GM10847 (cell line): ENCODE data around the gene LPCAT3.

ENCODE experiments used
- POLR2A ChIP-seq: IDR thresholded peaks from 2 replicates; pipeline ENCODE4 v1.6.1; 2011; ENCODE audit not compliant: insufficient read length; ENCODE audit errors: extremely low read depth

The LPCAT3 gene

DNA sequence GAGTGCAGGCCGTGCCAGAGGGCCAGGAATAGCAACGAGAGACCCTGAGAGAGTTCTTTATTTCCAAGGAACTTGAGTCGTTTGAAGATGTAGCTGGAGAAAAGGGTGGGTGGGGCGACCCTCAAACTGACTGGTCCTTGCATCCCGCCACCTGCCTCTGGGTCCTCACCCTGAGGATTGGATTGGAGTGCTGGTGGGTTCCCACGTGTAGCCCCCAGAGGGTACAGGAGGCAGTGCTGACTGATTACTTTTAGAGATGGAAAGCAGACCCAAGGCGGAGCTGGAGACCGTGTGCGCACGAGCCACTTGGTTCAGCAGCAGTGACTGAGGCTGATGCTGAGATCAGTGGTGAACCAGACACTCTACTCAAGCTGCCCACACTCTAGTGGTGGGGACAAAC lies 40.6 kb downstream of the LPCAT3 start:
- TF ChIP-seq POLR2A, result no peak

DNA sequence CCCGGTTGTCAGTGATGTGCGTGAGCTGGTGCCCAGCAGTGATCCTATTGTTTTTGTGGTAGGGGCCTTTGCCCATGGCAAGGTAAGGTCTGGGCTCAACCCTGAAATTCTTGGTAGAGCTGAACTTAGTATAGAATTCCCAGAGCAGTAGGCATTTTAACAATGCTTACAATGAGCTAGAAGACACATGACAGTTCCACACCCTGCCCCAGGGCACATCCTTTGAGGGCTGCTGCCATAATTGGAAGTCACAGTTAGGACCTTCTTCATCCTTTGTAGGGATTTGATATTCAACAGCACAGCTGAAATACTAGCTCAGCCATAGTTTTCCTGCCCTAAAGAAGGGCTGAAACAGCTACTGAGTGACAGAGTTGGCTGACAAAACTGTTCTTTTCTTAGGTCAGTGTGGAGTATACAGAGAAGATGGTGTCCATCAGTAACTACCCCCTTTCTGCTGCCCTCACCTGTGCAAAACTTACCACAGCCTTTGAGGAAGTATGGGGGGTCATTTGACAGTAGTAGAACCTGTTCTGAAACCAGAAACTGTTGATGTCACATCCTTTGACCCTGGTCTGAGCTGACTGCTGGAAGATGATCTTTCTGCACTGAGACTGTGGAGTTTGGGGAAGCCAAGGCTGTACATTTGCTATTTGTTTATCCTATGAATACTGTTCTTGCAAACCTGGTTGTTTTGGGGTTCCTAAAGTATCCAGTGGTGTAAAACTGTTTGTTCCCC lies 42.8 kb downstream of the LPCAT3 start:
- TF ChIP-seq POLR2A, result no peak

DNA sequence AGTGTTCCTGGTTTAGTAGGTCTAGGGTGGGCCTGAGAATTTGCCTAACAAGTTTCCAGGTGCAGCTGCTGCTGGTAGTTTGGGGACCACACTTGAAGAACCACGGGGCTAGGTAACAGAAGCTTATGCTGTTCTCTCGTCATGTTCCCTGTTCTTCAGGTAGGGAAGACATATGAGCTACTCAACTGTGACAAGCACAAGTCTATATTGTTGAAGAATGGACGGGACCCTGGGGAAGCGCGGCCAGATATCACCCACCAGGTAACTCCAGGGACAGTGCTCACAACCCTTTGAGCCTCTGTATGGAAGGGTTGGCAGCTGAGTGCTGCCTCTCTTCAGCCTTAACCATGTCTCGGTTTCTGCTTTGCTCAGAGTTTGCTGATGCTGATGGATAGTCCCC lies 44.1 kb downstream of the LPCAT3 start:
- no peak for TF ChIP-seq POLR2A

DNA sequence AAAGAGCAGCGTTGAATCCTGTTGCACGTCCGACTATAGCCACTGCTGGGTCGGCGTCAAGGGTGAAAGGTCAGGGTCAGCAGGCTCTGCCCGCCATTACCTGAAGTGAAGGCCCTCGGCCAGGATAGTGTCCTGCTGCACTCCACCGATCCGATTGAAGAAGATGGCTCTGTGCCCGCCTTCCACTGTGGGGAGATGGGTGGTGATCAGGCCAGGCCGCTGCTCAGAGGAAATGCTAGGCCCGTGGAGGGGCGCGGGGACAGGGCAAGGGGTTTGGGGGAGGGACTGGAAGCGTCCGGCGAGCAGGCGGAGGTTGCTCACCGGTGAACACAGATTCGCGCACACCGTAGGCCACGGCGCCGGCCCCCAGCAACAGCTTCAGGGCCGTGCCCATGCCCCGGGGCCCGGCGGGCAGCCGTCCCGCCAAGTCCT lies 48.2 kb downstream of the LPCAT3 start:
- no peak for TF ChIP-seq POLR2A

DNA sequence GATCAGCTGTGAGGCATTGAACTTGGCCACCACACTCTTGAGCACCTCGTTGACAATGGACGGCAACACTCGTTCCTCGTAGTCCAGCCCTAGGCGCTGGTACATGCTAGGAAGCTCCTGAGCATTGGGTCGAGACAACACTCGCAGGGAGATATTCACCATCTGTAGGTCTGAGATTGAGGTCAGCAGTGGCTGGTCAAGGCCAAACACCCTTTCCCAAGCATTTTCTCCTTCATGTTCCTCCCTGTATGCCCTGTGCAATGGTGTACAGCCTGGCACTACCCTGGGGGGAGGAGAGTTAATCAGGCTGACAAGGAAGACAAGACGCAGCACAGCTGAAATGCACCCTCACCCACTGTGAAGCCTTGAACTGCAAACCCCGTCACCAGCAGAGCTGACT lies 49.9 kb downstream of the LPCAT3 start:
- no peak for TF ChIP-seq POLR2A

DNA sequence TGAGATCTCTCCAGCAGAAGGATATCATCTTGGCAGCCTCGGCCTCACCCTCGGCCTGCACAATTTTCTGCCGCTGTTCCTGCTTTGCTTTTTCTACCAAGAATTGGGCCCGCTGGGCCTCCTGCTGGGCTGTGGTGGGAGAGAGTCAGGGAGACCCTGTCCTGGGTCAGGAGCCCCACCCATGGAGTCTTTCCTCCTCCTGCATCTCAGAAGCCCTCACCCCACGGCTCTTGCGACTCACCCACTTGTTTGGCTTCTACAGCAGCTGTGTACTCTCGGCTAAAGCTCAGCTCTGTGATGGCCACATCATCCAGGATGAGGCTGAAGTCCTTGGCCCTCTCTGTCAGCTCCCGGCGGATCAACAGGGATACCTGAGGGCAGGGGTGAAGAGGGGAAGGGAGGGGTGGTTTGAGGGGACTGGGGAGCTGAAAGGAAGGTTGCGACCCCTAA lies 50.6 kb downstream of the LPCAT3 start:
- TF ChIP-seq POLR2A, result no peak

DNA sequence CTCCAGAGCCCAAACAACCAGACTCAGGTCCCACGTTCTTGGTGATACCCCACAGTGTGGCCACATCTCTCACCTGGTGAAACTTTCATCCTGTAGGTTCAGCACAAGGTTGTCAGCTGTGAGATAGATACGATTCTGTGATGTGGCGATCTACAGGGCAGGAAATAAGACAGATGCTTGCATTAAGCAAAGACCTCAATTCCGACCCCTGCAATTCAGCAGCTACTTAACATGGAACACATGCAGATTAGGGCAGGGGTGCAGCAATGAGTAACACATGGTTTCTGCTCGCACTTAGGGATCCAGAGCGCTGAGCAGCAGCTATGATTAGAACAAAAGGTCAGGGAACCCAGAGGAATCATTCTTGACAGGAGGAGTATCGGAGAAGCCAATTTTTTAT lies 51.9 kb downstream of the LPCAT3 start:
- TF ChIP-seq POLR2A, result no peak

DNA sequence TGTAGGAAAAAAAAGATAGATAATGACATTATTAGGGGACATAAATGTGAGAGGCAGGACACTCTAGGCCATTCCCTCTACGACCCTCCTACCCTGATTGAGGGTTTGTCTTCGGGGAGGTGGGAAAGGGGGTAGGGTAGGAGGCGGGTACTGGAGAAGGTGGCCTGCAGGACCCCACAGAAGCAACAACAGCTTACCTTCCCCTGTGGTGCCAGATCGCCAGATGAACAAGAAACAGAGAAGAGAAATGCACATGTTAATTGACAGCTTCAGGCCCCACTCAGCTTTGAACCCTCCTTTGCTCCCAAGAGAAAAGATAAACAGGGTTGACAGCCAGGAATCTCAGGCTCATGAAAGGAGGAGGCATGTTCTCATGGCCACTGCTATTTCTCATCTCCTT lies 52.6 kb downstream of the LPCAT3 start:
- TF ChIP-seq POLR2A, result no peak

DNA sequence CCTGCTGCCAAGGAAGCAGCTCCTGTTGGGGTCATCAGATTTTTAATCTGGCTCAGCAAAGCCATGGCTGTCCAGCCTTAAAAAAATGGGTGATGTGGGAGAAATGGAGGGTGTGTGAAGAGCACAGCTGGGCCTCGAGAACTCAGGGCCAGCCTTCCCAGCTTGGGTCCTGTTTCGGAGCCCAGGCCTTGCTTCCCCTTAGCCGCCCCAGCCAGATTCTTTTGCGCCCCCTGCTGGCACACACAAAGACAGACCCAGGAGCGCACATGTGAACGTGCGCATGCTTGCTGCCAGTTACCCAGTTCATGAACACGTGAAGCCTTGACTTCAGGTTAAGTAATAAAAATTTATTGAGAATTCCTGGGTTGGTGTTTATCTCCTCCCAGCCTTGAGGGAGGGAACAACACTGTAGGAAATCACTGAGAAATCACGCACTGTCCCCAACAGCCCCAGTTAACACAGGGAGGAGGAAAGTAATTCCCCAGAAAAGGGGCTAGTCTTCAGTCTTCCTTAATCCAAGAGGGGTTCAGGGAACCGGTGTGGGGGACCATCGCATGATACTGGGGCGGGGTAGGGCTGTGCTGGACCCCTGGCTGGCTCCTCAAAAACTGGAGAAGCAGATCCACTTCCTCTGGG lies 53.1 kb downstream of the LPCAT3 start:
- no peak for TF ChIP-seq POLR2A

DNA sequence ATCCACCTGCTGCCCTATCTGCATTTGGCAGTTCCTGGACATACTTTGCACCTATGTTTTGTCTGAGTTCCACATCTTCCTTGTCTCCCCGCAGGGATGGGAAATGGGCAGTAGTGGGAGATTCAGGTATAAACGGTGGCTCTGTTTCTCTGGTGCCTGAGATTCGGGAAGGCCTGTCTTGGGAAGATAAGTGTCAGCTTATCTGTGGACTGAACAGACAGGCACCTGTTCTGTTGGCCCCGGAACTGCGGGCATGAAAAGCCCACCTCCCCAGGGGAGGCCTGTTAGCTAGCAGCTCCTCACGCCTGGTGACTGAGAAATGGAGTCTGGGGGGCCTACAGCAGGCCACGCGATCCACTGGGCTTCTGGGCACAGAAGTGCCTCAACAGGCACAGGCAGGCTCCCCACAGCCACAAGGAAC lies 53.7 kb downstream of the LPCAT3 start:
- TF ChIP-seq POLR2A, result no peak

DNA sequence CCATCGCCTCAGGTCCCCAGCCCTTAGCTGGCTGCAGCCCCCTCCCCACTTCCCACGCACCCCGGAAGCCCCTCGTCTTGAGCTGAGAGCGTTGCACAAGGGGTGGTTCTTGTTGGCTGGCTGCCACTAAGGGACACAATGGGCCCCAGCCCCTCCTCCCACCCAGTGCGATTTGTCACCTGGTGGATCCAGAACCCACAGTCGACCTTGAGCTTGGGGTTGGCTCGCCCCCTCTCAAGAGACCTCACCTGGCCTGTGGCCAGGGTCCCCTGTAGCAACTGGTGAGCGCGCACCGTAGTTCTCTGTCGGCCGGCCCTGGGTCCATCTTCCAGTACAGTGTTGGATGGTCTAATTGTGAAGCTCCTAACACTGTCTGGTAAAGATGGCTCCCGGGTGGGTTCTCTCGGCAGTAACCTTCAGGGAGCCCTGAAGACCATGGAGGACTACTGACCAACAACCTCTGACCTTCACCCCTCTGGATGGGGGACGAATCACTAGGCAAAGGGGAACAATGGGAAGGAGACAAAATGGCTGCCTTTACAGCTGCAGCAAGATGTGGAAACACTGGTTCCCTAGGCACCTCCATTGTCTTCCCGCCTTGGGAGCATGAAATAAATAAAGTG lies 54.4 kb downstream of the LPCAT3 start:
- TF ChIP-seq POLR2A, result no peak

DNA sequence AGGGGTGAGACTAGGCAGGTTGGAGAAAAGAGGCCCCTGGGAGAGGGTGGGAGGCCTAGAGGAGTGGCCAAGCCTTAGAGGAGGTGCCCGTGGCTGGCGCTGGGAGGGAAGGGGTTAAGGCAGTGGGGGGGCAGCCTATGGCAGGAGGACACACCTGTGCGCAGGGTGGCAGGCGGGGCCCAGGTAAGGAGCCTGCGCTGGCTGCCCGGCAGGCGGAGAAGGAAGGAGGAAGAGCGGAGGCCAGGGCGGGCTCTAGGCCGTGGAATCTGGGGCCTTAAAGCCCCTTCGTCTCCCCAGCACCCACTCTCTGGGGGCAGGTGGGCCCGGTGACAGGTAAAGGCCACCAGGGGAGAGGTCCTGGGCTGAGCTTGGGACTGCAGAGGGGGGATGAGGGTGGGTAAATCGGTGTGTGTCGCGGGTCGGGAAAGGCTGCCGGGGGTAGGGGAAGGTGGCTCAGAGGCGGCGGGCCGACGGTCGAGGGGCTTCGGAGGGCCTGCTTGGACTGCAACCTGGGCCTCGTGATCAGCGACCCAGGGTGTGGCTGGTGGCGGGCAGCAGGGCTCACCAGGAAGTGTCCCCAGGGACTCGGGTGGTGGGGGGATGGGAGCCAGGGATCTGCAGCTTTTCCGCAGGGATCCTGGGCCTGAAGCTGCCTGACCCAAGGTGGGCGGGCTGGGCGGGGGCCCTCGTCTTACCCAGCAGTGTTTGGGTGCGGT lies 55.1 kb downstream of the LPCAT3 start:
- no peak for TF ChIP-seq POLR2A

DNA sequence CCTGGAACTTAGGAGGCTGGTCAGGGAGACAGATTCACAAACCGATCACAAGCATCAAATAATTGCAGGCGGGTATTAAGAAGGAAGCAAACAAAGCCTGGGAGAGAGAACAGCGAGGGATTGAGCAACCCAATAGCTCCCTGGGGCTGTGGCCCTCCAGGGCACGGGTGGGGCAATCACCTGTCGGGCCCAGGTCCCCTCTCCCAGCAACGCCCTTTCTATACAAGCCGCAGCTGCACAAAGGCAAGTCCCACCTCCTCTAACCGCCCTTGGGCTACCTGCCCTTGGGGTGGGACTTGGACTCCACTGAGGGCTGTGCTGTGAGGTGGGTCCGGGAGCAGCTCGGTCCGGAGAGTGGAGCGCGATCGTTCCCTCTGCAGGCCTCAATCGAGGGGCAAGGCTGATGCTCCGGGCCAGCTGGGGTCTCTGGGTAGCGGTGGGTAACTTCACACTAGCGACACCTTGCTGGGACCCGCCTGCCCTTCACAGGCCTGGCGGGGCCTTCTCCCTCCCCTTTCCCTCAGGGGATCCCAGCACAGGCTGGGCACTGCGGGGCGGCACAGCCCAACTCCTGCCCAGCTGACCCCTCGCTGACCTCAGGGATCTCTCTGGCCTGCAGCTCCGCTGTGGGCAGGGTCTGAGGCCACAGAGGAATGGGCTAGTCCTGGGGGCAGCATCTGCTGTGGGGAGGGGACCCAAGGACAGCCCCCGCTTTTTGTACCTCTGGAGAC lies 55.8 kb downstream of the LPCAT3 start:
- peak; percentile 34 for TF ChIP-seq POLR2A

DNA sequence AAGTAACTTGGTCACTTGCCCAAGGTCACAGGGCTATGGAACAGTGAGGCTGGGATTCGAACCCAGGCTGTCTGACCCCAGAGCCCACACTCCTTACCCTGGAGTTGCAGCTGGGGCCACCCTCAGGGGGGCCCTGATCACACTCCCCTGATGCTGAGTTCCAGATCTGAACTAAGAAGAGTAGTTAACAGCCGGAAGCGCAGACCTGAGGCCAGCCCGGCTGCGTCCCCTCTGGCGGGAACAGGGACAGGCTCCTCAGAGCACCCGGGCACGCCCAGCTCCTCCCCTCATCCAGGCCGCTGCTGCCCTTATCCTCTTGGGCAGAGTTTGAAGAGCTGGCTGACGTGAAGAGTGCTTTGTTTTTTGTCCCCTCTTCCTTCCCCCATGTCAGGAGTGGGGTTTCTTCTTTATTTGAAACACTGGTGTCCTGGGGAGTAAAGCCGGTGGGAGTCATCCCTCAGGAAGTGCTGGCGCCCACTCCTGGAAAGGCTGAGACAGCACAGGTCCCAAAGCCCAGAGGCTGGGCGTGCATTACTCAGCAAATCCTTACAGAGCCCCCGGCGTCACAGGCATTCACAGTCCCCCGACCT lies 56.5 kb downstream of the LPCAT3 start:
- TF ChIP-seq POLR2A, result peak; percentile 32

DNA sequence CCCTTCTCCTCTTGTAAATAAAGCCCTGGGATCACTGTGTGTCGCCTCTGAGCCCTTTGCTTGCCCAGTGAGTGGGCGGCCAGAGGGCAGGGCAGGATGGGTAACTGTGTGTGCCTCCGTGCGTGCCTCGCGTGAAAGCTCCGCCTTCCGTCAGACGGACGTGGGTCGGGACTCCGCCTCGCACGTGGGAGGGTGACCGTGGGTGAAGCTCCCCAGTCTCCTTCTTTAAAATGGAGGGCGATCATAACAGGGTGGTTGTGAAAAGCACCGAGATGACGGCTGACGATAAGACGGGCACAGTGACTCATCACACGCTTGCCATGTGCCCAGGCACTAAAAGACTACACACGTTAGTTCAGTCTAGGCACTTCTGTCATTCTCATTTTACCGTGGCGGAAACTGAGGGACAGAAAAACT lies 57.0 kb downstream of the LPCAT3 start:
- no peak for TF ChIP-seq POLR2A
